Activated T-helper 2 cell treated with anti-CD3 and anti-CD28 coated beads, Interferon-gamma antibody, Interleukin-2, Interleukin-4, amounts not matched to agents 10 μg/mL and 5 μg/mL and 100 μg/mL, durations not matched to agents 14 hours and 24 hours and 36 hours (primary cell): ENCODE measurements around the gene LPAR4. TPM values are rescaled to one million over a fixed set of nuclear protein-coding genes. Genes with fewer than 3 reads are reported as not detected.
"Not testable (repeated sequence)": the region's sequence is repeated elsewhere in the genome, so short reads cannot be mapped to it uniquely, and the experiment has no call there.

ENCODE experiments used
- DNase-seq: peaks from one replicate; pipeline ENCODE4 v3.0.0; 2021; ENCODE audit warnings: low spot score
- H3K27ac Mint-ChIP-seq: one replicate; pipeline ENCODE4 v1.8.0; 2021; ENCODE audit warnings: mixed read lengths
- H3K27me3 Mint-ChIP-seq: one replicate; pipeline ENCODE4 v1.8.0; 2021; ENCODE audit warnings: low read depth, mixed read lengths
- H3K36me3 Mint-ChIP-seq: one replicate; pipeline ENCODE4 v1.8.0; 2021; ENCODE audit warnings: low read depth, mixed read lengths
- H3K4me1 Mint-ChIP-seq: one replicate; pipeline ENCODE4 v1.8.0; 2021; ENCODE audit warnings: low read depth, mixed read lengths
- H3K4me3 Mint-ChIP-seq: one replicate; pipeline ENCODE4 v1.8.0; 2021; ENCODE audit warnings: low read depth, mild to moderate bottlenecking, moderate library complexity, mixed read lengths
- H3K9me3 Mint-ChIP-seq: one replicate; pipeline ENCODE4 v1.8.0; 2021; ENCODE audit warnings: mixed read lengths
- intact Hi-C: fragments of 100-400 bp; cut with micrococcal nuclease; formaldehyde crosslinking; loops from one replicate; pipeline ENCODE4 v1.15.1; 2023
- total RNA-seq: library from RNA; stranded (reverse); gene quantifications from 2 replicates; pipeline ENCODE4 v1.2.3, GENCODE V29; 2022

The LPAR4 gene
- total RNA-seq, 1 donor from 2014 or later, result not detected

DNA sequence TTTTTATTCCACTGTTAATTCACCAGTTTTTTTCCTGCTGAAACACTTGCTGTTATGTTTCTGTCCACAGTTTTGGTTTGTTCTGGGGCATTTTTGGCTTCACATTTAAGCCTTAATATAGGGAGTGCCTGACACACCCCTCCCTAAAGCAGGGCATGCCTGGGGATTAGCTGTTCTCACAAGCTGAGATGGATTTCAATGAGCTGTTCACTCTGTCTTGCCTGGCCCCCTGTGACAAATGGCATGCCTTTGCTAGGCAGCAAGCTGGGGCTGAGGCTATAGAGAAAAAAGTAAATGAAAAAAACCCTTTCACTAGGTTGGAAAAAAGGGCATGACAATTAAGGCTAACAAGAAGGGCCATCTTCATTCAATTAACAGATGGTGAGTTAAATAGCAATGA is 22.4 kb downstream of the LPAR4 start:
- no peak for DNase-seq
- H3K36me3 Mint-ChIP-seq, result no peaks in the 10 kb centered on the region
- H3K4me1 Mint-ChIP-seq, result no peaks in the 10 kb centered on the region
- no peaks in the 10 kb centered on the region for H3K27me3 Mint-ChIP-seq
- intact Hi-C loops, result no loop called here
- H3K4me3 Mint-ChIP-seq, result no peak overlapping the region
- H3K27ac Mint-ChIP-seq, result no peak overlapping the region
- H3K9me3 Mint-ChIP-seq, result no peaks in the 10 kb centered on the region

DNA sequence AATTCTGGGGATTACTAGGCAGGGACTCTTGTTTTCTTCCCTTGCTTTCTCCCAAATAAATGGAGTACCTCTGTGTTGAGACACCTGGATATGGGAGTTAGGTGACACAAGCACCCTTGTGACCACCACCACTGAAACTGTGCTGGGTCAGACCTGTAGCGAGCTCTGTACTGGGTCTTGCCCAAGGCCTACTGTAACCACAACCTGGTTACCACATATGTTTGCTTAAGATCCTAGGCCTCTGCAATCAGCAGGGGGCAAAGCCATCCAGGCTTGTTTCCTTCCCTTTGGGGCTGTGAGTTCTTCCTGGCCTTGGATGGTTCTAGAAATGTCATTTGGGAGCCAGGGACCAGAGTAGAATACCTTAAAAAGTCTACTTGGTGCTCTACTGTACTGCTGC is 49.4 kb downstream of the LPAR4 start:
- intact Hi-C loops, result no loop called here
- no peaks in the 10 kb centered on the region for H3K9me3 Mint-ChIP-seq

DNA sequence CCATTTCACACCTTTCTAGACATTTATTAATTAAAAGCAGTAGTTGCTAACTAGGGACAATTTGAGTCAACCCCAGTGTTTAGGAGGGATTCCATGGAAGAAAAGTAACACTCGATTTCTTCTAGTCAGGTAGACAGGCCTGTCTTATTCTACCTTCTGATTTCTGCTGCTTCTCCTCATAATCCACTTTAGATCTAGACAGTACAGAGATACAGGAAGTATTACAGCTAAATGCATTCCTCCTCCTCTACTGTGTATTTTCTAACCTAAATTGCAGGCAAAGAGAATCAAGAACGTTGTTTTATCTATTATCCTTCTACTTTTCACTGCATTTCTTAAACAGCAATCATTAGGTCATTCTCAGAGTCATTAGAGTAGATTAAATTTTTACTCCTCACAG is 52.6 kb downstream of the LPAR4 start:
- Mint-ChIP-seq H3K27me3 (no peaks in the 10 kb centered on the region), H3K4me1 (peaks cover 7% of the 10 kb centered on the region), H3K9me3 (no peaks in the 10 kb centered on the region), H3K4me3 (no peak overlapping the region), H3K27ac (no peak overlapping the region), H3K36me3 (no peaks in the 10 kb centered on the region)
- intact Hi-C loops, result no loop called here
- DNase-seq, result no peak

More for the DNA sequence above, 49.4 kb downstream of the LPAR4 start:
- no peak overlapping the region for H3K27ac Mint-ChIP-seq
- H3K4me1 Mint-ChIP-seq, result peaks cover 10% of the 10 kb centered on the region
- H3K27me3 Mint-ChIP-seq, result no peaks in the 10 kb centered on the region
- DNase-seq, result no peak
- no peaks in the 10 kb centered on the region for H3K36me3 Mint-ChIP-seq
- H3K4me3 Mint-ChIP-seq, result no peak overlapping the region

DNA sequence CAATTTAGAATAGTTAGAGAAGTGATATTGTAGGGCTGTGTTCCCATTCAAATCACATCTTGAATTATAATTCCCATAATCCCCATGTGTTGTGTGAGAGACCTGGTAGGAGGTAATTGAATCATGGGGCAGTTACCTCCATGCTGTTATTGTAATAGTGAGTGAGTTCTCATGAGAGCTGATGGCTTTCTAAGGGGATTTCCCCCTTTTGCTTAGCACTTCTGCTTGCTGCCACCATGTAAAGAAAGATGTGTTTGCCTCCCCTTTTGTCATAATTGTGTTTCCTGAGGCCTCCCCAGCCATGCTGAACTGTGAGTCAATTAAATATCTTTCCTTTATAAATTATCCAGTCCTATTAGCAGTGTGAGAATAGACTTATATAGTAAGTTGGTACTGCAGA is 53.2 kb downstream of the LPAR4 start:
- DNase-seq, result no peak
- Mint-ChIP-seq H3K27ac (no peak overlapping the region), H3K4me3 (no peak overlapping the region), H3K9me3 (no peaks in the 10 kb centered on the region), H3K36me3 (no peaks in the 10 kb centered on the region), H3K4me1 (peaks cover 7% of the 10 kb centered on the region), H3K27me3 (no peaks in the 10 kb centered on the region)
- intact Hi-C loops, result no loop called here

DNA sequence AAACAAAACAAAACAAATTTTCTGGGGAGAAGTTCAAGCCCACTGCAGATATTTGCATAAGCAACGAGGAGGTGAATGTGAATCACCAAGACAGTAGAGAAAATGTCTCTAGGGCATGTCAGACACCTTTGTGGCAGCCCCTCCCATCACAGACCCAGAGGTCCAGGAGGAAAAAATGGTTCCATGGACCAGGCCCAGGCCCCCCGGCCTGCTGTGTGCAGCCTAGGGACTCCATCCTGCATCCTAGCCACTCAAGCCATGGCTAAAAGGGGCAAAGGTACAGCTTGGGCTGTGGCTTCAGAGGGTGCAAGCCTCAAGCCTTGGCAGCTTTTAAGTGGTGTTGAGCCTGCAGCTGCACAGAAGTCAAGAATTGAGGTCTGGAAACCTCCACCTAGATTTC is 54.0 kb downstream of the LPAR4 start:
- no peak for DNase-seq
- Mint-ChIP-seq H3K4me3 (no peak overlapping the region), H3K27ac (no peak overlapping the region), H3K36me3 (no peaks in the 10 kb centered on the region), H3K27me3 (no peaks in the 10 kb centered on the region), H3K4me1 (peaks cover 7% of the 10 kb centered on the region), H3K9me3 (no peaks in the 10 kb centered on the region)
- intact Hi-C loops, result no loop called here

DNA sequence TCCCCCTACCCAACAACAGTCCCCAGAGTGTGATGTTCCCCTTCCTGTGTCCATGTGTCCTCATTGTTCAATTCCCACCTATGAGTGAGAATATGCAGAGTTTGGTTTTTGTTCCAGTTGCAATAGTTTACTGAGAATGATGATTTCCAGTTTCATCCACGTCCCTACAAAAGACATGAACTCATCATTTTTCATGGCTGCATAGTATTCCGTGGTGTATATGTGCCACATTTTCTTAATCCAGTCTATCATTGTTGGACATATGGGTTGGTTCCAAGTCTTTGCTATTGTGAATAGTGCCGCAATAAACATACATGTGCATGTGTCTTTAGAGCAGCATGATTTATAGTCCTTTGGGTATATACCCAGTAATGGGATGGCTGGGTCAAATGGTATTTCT is 55.0 kb downstream of the LPAR4 start:
- H3K4me3 Mint-ChIP-seq, H3K4me1 Mint-ChIP-seq, H3K36me3 Mint-ChIP-seq, intact Hi-C loops, H3K27ac Mint-ChIP-seq, H3K27me3 Mint-ChIP-seq, H3K9me3 Mint-ChIP-seq, DNase-seq: not testable (repeated sequence)

Other genes starting within 250 kb of the LPAR4 start
- not detected in 2 replicates for gene RTL3, start 88.4 kb upstream of the LPAR4 start, total RNA-seq
- gene P2RY10, start 197.7 kb downstream of the LPAR4 start, total RNA-seq, result 55.6 and 65.7 TPM in 2 replicates